ENCODE measurements around the gene BACE1. TPM values are rescaled to one million over a fixed set of nuclear protein-coding genes. Genes with fewer than 3 reads are reported as not detected.
"Not testable (repeated sequence)": the region's sequence is repeated elsewhere in the genome, so short reads cannot be mapped to it uniquely, and the experiment has no call there.

Gene BACE1
- total RNA-seq, 1 donor from 2014 or later, result 6.9 TPM

DNA sequence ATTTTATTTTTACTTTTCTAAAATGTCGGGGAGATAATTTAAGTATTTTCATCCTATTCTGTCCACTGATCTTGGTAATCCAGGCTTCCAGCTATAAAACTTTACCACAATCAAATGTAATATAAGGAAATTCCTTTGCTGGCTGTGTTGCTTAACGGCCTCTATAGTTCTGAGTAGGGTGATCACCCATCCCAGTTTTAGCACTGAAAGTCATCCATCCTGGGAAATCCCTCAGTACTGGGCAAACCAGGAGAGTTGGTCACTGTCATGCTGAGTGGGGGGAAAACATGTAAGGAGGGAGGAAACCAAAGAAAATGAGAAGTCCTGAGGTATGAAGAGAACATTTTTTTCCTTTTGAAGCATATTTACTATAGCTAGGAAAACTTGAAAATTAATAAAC lies 37.7 kb downstream of the BACE1 start:
- no peak for DNase-seq (ENCODE audit: low read depth in 2 of 2)

DNA sequence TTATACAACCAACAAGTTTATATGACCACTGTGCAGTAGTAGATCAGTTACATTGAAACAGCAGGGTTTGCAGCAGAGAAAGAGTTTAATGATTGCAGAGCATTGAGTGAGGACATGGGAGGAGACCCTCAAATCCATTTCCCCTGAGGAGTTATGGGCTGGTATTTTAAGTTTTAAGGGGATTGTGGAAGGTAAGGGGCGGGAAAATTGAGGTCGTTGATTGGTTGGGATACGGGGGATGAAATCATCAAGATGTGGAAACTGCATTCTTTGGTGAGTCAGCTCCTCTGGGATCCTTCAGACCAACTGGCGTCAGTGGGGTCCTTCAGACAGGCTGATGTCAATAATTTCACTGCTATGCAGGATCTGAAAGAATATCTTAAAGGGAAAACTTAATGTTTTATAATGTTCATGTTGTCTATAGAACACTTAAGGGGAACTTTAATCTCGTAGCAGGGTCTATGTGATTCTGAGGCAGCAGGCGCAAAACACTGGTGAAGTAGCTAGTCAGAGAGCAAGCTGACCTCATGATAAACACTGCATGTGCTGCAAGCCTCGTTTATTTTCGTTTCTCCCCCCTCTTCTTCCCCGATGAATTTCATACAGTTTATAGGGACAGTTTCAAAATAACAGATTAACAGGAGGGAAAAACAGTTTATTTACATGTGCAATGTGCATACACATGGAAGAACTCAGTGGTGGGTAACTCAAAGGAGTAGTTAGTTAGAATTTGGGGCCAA lies 42.3 kb downstream of the BACE1 start:
- DNase-seq (ENCODE audit: low read depth in 2 of 2), result no peak

DNA sequence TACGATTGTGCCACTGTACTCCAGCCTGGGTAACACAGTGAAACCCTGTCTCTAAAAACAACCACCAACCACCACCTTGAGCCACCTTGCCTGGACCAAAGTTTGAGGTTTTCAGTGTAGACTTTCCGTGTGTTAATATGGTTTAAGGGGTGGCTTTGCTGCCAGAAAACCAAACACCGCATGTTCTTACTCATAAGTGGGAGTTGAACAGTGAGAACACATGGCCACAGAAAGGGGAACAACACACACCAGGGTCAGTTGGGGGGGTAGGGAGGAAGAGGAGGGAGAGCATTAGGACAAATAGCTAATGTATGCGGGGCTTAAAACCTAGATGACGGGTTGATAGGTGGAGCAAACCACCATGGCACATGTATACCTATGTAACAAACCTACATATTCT lies 43.9 kb downstream of the BACE1 start:
- DNase-seq (ENCODE audit: low read depth in 2 of 2), result not testable (repeated sequence)

DNA sequence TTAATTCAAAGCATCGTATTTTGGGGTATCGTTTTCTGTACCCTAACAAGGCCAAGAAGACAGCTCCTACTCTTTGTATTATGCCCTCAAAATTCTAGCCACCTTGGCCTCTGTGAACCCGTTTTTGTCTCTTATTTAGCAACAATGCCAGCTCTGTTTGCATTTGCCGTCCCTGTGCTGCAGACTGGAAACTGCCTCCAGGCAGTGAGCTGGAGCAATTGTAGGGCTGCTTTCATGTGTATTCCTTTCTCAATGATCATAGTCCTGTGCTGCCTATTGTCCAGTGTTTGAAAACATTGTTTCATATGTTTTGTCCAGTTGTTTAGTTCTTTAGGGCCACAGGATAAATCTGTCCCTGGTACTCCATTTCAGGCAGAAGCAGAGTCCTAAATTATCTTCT lies 44.8 kb downstream of the BACE1 start:
- DNase-seq (ENCODE audit: low read depth in 2 of 2), result no peak

DNA sequence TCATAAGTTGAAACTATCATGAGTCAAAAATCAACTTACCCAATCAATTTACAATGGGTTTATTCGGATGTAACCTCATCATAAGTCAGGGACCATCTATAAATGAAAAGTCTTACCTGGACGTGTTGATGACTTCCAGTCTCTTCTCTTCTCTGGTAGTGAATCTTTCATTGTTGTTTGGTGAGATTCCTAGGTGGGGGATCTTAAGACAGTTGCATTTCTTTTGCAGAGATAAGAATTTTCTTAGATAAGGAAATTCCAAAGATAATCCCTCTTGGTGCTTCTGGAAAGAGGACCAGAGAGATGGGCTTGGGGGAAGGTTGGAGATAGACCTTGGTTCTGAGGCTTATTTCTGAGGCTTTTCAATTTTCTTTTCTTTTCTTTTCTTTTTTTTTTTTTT lies 46.2 kb downstream of the BACE1 start:
- no peak for DNase-seq (ENCODE audit: low read depth in 2 of 2)

DNA sequence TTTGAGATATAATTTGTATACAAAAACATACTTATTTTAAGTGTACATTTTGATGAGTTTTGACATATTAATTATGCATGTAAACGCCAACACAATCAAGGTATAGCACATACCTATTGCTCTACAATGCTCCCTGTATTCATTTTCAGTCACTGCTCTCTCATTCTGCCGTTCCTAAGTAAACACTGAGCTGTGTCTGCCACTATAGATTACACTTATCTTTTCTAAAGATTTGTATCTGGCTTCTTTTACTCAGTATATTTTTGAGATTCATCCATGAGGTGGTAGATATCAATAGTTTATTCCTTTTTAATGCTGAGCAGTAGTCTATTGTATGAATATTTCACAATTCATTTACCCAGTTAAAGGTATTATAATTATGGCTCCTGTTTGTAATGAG lies 50.3 kb downstream of the BACE1 start:
- DNase-seq (ENCODE audit: low read depth in 2 of 2), result no peak

DNA sequence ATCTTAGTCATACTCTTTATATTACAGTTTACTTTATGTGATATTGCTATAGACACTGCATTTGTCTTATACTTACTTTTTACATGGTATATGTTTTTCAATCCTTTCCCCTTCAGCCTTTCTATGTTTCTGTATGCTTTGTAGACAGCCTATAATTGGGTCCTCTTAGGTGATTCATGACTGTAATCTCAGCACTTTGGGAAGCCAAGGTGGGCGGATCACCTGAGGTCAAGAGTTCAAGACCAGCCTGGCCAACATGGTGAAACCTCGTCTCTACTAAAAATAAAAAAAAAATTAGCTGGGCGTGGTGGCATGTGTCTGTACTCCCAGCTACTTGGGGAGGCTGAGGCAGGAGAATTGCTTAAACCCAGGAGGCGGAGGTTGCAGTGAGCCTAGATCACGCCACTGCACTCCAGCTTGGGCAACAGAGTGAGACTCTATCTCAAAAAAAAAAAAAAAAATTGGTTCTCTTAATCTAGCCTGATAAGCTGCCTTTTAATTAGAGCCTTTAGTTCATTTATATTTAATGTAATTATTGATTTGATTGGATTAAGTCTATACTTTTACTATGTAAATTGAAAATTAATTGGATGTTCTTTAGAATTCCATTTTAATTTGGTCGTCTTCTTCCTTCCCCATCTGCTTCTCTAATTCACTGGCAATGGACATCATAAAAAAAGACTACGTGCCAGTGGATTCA lies 51.3 kb downstream of the BACE1 start:
- not testable (repeated sequence) for DNase-seq (ENCODE audit: low read depth in 2 of 2)

DNA sequence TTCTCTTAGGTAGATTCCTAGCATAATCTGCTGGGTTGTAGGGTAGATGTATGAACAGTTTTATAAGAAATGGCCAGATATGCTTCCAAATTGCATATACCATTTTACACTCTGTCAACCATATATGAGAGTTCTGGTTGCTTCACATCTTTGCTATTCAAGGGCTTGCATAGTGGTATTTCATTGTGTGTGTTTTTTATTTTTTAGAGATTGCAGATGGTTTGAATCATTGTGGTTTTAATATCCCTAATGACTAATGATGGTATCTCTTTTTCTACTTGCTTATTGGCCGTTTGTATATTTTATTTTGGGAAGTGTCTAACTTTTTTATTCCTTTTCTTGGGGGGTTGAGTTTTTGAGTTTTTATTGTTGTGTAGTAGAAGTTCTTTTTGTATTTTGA lies 56.6 kb downstream of the BACE1 start:
- DNase-seq (ENCODE audit: low read depth in 2 of 2), result no peak

DNA sequence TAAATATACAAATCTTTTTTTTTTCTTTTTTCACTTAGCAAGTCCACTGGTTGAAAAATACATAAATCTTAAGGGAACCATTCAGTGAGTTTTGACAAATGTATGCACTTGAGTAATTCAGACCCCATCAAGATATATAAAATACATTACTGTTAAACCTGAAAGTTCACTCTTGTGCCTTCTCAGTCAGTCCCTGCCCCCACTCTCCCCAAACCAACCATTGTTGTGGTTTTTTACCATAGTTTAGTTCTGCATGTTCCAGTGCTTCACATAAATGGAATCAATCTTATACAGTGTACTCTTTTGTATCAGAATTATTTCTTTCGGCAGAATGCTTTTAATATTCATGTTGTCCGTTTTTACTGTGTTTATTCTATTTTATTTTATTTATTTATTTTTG lies 57.5 kb downstream of the BACE1 start:
- no peak for DNase-seq (ENCODE audit: low read depth in 2 of 2)

DNA sequence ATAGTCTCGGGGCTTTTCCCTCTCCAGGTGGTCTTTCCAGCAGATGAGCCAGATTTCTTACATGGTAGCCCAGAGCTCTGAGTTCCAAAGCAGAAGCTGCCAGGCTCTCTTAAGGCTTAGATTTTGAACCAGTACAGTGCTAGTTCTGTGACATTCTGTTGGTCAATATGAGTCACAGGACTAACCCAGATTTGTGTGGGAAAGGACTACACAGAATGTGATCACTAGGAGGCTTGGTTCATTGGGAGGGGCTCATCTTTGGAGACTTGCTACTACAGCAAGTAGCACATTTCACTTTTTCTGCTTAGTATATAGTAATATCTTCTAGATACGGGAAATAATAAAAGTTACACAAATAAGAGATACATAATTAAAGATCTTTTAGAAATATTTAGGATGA lies 59.5 kb downstream of the BACE1 start:
- no peak for DNase-seq (ENCODE audit: low read depth in 2 of 2)

DNA sequence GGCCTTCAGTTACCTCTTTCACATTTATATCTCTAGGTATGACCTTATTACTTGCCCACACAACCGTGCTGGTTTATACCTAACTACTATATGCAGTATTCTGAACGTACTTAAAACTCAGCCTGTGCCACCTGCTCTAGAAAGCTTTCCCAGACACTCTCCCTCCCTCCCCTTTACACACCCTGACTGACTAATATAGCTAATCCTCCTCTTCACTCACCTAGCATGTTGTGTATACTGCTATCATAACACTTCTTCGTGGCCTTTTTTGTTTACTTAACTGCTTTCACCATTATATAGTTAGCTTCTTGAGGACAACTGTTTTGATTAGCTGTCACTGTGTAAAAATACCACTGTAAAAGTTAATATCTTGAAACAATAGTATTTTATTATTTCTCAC lies 60.1 kb downstream of the BACE1 start:
- no peak for DNase-seq (ENCODE audit: low read depth in 2 of 2)

DNA sequence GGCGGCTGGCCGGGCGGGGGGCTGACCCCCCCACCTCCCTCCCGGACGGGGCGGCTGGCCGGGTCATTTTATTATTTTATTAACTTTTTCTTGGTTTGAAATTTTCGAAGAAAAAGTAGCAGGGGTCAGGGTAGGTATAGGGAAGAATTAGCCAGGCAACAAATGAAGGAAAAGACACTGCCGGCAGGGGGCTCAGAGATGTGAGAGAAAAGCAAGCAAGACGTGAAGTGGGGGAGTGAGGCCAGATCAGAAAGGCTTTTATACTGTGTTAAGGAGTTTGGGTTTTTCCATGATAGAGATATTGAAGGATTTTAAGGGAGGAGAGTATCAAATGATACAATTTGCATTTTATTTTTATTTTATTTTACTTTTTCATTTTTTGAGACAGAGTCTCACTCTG lies 64.5 kb downstream of the BACE1 start:
- DNase-seq (ENCODE audit: low read depth in 2 of 2), result no peak

DNA sequence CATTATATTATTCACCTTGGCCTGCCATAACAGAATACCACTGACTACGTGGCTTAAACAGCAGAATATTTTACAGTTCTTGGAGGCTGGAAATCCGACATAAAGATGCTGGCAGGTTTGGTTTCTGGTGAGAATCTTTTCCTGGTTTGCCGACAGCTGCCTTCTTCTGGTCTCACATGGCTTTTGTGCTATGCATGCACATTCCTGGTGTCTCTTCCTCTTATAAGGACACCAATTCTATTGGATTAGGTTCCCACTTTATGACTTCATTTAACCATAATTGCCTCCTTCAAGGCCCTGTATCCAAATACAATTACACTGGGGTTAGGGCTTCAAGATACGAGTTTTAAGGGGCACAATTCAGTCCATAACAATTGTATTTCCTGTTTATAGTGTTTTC lies 66.5 kb downstream of the BACE1 start:
- no peak for DNase-seq (ENCODE audit: low read depth in 2 of 2)

DNA sequence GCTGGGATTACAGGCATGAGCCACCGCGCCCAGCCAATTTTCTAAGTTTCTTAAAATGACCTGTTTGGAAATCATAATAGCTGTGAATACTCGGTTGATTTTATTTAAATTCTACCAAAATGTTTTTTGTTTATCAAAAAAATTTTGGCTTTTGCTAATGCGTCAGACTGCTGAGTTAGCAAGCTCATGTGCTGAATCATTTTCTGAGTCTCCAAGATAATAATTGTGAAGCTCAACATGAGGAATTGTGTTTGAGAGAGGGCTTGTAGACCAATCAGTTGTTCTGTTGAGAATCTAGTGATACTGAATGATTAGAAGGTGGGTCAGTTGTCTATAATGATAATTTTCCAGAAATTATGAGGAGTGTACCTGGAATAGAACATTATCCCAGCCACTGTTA lies 67.7 kb downstream of the BACE1 start:
- DNase-seq (ENCODE audit: low read depth in 2 of 2), result no peak

DNA sequence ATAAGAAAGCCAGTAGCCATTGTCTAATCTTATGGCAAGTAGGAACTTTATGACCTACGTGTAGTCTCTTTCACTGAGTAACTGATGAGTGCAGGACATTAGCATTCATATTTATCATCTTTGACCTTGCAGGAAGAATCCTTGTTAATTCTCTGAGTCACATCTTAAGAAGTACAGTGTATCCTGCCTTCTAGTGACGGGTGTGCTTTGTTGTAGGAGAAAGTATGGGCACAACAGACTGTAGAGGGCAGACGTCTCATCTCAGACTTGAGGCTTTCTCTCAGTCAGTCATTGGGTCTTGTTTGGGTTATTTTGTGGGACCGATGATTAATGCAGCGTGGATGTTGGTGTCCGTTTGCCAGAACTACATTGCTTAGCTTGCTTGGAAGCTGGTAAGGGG lies 76.8 kb downstream of the BACE1 start:
- DNase-seq (ENCODE audit: low read depth in 2 of 2), result peak in 1 of 2 donors; percentile 79

DNA sequence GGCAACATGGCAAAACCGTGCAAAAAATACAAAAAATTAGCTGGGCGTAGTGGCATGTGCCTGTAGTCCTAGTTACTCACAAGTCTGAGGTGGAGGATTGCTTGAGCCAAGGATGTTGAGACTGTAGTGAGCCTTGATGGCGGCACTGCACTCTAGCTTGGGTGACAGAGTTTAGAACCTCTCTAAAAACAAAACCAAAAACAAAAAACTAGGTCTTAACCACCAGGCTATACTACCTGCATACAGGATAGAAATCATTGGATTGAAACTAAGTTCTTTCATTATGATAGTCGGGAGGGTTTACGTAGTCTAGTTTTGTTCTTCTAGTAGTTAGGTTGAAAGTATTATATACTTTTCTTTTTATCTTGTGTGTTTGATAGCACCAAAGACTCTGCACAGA lies 77.8 kb downstream of the BACE1 start:
- no peak for DNase-seq (ENCODE audit: low read depth in 2 of 2)

Other genes with a start within 250 kb of the BACE1 start
- gene SIK3, start 217.8 kb downstream of the BACE1 start, total RNA-seq, result 6.4 and 11.4 TPM in 2 replicates
- 172 and 190 TPM in 2 replicates for gene PAFAH1B2, start 172.0 kb downstream of the BACE1 start, total RNA-seq
- 6.4 and 12.1 TPM in 2 replicates for gene SIDT2, start 137.5 kb downstream of the BACE1 start, total RNA-seq
- gene TAGLN, start 116.9 kb downstream of the BACE1 start, total RNA-seq, result 6.0 and 12.5 TPM in 2 replicates
- 31.1 and 33.9 TPM in 2 replicates for gene PCSK7, start 84.2 kb downstream of the BACE1 start, total RNA-seq
- gene RNF214, start 83.6 kb downstream of the BACE1 start, total RNA-seq, result 5.4 and 7.6 TPM in 2 replicates
- gene BACE1-AS, start 24.9 kb downstream of the BACE1 start, total RNA-seq, result 1.4 and 1.9 TPM in 2 replicates
- gene CEP164, start 11.6 kb upstream of the BACE1 start, total RNA-seq, result 12.0 and 19.6 TPM in 2 replicates